GM12874 (cell line): ENCODE results near the gene SPINT2.

ENCODE experiments used
- TF ChIP-seq, protein P1 (sequence below): IDR thresholded peaks from 2 replicates; pipeline ENCODE4 v1.5.1; 2011; ENCODE audit warnings: low read depth, mild to moderate bottlenecking, control low read depth, low read length, moderate library complexity; ENCODE audit not compliant: insufficient read depth

Gene SPINT2

DNA sequence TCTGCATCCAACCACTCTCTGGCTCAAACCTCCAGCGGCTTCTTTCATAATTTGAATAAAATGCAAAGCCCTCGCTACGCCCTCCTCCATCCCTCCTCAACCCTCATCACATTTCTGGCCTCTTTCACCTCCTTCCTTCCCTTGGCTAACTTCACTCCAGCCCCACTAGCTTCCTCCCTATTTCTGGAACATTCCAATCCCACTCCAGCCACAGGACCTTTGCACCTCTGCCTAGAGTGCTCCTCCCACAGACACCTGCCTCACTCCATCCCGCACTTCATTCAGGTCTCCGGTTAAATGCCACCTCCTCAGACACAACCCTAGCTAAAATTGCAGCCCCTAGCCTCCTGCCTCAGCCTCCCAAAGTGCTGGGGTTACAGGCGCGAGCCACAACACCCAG, 32.5 kb upstream of the SPINT2 start:
- TF ChIP-seq, protein P1, sequence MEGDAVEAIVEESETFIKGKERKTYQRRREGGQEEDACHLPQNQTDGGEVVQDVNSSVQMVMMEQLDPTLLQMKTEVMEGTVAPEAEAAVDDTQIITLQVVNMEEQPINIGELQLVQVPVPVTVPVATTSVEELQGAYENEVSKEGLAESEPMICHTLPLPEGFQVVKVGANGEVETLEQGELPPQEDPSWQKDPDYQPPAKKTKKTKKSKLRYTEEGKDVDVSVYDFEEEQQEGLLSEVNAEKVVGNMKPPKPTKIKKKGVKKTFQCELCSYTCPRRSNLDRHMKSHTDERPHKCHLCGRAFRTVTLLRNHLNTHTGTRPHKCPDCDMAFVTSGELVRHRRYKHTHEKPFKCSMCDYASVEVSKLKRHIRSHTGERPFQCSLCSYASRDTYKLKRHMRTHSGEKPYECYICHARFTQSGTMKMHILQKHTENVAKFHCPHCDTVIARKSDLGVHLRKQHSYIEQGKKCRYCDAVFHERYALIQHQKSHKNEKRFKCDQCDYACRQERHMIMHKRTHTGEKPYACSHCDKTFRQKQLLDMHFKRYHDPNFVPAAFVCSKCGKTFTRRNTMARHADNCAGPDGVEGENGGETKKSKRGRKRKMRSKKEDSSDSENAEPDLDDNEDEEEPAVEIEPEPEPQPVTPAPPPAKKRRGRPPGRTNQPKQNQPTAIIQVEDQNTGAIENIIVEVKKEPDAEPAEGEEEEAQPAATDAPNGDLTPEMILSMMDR: no peak

DNA sequence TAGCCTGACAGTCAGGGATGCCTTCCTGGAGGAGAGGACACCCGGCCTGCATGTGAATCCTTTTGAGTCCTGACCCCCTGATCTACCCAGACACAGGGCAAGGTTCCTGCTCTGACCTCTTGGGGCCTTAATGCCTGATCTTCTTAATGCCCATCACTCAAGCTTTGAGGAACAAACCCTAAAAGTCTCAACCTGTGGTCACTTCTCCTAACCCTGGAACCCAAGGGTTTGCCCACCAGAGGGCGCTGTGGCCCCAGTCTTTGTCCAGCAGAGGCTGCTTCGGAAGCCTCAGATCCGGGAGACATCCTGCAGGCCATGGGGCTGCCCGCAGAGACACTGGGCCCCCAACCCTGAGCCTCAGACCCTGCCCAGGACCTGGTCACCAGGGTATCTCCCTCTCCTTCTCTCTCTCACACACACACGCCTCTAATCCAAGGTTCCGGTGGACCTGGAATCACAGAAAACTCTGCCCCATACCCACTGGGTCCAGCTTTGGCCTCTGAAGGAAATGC, 30.6 kb upstream of the SPINT2 start:
- TF ChIP-seq, protein P1: peak; percentile 88

DNA sequence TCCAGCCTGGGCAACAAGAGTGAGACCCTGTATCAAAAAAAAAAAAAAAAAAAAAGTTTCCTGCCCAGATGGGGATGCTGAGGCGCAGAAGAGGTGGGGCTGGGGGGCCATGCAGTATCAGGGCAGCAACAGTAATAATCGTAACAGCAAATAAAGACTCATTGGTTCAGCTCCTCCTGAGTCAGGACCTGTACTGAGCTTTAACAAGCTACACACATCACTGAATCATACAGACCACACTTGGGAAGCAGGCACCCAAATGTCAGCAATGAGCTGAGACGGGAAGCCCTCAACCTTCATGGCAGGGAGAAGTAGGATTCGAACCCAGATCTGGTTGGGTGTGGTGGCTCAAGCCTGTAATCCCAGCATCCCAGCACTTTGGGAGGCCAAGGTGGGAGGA, 29.8 kb upstream of the SPINT2 start:
- TF ChIP-seq, protein P1: no peak

DNA sequence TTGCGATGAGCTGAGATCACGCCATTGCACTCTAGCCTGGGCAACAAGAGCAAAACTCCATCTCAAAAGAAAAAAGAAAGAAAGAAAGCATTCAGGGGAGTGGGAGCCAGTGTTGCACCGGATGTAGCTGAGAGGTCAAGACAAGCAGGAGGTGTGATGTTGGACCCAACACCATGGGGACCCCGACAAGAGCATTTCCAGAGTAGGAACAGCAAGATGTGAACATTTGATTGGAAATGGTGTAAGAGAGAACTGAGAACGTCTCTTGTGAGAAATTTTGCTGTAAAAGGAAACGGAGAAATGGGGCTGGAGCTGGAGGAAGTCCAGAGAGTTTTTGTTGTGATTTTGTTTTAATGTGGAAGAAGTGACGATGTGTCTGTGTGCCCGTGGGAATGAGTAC, 24.6 kb upstream of the SPINT2 start:
- TF ChIP-seq, protein P1: no peak

DNA sequence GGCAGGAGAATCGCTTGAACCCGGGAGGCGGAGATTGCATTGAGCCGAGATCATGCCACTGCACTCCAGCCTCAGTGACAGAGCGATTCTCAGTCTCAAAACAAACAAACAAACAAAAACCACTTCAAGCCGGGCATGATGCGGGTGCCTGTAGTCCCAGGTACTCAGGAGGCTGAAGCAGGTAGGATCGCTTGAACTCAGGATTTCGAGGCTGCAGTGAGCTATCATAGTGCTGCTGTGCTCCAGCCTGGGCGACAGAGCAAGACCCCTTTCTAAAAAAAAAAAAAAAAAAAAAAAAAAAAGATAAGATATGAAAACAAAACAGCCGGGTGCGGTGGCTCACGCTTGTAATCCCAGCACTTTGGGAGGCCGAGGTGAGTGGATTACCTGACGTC, 21.1 kb upstream of the SPINT2 start:
- TF ChIP-seq, protein P1: no peak

DNA sequence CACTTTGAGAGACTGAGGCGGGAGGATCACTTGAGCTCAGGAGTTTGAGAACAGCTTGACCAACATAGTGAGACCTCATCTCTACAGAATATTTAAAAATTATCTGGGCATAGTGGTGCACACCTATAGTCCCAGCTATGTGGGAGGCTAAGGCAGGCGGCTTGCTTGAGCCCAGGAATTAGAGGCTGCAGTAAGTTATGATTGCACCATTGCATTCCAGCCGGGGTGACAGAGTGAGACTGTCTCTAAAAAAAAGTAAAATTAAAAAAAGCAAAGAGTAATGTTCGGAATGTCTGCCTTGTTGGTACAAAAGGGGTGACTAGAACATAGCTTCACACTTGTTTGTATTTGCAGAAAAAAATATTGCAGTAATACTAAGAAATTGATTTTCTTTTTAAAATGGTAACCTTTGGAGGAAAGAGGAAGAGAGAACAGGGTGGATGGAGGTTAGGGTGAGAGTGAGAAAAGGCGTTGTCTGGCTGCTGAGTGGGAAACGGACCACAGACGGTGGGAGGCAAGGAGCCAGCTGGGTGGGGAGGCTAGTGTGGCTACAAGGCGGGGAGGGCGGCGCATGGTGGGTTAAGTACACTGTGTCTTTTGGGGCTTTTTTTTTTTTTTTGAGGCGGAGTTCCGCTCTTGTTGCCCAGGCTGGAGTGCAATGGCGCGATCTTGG, 18.4 kb upstream of the SPINT2 start:
- TF ChIP-seq, protein P1: no peak

DNA sequence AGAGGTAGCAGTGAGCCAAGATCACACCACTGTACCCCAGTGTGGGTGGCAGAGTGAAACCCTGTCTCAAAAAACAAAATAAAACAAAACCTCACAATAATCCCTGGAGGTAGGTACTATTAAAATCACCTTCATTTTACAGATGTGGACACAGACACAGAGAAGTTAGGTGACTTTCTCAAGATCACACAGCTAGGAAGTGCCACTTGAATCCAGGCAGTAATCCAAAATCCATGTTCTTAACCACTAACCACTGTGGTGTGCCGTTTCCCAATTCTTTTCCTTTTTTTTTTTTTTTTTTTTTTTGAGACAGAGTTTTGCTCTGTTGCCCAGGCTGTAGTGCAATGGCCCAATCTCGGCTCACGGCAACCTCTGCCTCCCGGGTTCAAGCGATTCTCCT, 17.2 kb upstream of the SPINT2 start:
- TF ChIP-seq, protein P1: no peak
